Left renal pelvis (tissue), 4 donors: ENCODE data around the gene HIVEP3. TPM values are rescaled to one million over a fixed set of nuclear protein-coding genes. Genes with fewer than 3 reads are reported as not detected.

Experiments
- DNase-seq, 4 donors: peaks; one replicate each; pipeline ENCODE4 v3.0.0-alpha.2; 2013; ENCODE audit warnings: low read depth in 4 of 4, low spot score in 3 of 4
- polyA plus RNA-seq, 4 donors: library from polyadenylated mRNA; unstranded; fragments of 120-200 nt; gene quantifications; one replicate each; pipeline ENCODE4 v1.2.1, GENCODE V29; 2013; ENCODE audit not compliant: insufficient read length in 4 of 4

The HIVEP3 gene
- polyA plus RNA-seq, 4 donors: 3.5 to 7.0 (median 4.2) TPM

DNA sequence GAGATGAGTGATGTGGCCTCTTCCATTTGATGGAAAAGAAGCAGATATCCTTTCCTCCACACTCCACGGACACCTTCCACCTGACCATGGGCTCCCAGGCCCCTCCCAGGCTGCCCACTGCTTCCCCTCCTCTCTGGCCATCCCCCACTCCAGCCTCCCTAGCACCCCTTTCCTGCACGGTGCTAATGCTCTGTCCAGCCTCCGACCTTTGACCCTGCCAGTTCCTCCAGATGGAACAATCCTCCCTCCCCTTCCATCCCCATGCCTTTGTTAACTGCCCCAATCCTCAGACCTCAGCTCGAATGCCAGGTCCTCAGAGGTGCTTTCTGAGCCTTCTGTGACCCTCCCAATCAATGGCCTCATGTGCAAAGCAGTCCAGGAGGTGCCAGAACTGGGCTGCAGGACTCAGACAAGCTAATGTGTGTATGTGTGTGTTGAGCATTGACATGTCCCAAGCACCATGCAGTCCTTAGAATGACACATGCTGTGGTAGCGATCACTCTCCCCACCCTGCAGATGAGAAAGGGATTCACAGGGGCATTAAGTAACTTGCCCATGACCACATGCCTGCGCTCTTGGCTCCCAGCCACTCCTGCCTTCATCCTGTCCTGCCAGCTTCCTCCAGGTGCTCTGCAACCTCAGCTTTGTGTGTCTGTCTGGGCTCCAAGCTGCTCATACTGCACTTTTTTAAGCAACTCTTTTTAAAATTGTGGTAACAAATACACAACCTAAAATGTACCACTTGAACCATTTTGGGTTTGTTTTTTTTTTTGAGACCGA, 370.8 kb downstream of the HIVEP3 start:
- no peak for DNase-seq

GRCh38 chr1:41547336-41547735, 371.4 kb downstream of the HIVEP3 start:
- no peak for DNase-seq

DNA sequence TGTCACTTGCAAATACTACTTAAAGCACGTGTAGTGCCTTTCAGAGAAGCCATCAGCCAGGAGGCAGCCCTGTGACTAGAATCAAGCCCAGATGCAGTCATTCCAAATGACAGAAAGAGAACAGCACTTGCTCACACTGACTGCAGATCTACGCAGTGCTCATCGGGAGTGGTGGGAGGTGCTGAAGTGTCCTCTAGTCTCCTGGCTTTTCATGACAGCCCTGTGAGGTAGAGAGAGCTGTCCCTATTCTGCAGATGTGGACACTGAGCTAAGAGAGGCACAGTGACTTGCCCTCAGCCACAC, 371.9 kb downstream of the HIVEP3 start:
- DNase-seq: no peak

DNA sequence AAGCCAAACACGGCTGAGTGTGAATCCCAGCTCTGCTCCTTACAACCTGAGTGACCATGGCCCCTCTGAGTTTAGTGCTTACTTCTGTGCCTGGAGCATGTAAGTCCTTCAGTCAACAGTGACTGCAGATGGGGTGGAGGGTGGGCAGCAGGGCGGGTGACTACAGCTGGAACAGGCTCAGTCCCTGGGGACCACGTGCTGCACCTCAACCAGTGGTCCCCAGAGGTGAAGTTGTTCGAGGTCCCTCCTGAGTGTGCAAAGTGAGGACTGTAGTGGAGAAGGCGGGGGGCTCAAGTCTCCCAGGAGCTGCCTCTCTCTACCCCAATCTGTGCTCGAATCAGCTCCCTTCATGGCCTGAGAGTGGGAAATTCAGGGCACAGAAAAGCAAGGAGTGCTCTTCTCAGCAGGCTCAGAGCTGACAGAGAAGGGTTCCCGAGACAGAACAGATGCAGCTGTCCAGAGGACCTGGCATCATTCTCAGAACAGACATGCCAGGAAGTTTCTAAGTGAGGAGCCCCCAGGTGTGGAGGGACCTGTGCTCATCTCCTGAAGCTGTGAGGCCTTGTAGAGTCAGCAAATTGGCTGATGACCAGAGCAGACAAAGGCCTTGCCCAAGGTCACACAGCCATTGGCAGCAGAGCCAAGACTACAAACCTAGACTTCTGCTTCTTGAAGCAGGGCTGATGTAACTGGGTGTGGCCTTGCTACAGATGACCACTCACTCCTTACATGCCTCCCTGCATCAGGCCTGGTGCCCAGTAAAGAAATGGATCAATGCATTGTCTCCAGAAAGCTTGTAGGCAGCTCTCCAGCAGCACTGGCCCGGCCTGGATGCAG, 372.5 kb downstream of the HIVEP3 start:
- no peak for DNase-seq

DNA sequence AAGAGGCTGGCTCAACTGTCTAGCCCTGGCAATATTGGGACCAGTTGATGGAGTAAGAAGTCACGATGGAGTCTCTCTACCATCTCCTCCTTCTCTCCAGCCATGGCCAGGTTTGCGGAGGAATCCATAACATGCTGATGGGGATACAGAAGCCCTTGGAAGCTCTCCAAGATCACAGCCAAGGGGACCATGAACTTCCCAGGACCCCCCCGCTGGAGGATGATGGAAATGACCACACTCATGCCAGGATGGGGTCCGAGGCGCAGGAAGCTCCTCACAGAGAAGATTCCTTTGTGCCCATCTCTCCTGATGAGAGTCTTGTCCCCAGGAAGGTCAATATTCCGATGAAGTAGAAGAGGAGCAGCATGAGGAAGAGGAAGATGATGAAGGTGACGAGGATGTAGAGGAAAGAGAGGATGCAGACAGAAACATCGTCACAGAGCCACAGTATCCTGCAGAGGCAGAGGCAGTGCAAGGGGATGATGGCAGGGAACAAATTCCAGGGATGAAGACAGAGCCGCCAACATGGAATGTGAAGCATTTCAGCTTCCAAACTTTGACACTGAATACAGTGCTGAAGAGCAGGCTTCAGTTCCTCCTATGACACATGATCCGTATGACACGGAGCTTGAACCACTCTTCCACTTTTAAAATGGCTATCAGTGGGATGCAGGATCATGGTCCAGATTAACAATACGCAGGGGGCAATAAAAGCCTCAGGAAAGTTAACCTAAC, 376.4 kb downstream of the HIVEP3 start:
- DNase-seq: no peak

- no peak for DNase-seq
These were observed 377.1 kb downstream of the HIVEP3 start for GRCh38 chr1:41541592-41541952.

DNA sequence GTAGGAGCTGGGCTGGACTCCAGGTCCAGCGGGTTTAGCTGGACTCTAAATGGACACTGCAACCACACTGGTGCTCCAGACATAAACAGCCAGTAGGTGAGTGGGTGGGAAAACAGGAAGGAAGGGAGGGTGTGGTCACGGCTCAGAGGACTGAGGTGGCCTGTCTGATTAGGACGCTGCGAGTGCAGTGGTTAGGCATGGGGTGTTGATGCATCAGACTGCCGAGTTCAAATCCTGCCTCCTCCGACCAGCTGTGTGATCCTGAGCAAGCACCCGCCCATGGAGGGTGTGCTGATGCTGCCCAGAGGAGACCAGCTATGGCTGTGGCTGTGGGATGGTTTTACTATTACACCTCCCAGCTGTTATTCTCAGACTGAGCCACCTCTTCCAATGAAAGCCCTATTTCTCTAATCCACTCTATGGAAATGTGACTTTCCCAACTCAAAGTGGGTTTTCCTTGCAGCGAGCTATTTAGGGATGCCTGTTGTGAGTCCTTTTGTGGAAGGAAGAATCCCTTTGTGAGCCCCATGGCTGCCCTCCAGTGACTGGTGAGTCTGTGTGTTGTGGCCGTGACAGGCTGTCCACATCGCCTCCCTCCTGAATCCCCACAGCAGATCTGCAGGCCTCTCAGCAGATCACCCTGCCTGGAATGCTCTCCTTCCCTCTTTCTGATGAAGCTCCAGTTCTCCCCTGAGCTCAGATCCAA, 377.7 kb downstream of the HIVEP3 start:
- no peak for DNase-seq

DNA sequence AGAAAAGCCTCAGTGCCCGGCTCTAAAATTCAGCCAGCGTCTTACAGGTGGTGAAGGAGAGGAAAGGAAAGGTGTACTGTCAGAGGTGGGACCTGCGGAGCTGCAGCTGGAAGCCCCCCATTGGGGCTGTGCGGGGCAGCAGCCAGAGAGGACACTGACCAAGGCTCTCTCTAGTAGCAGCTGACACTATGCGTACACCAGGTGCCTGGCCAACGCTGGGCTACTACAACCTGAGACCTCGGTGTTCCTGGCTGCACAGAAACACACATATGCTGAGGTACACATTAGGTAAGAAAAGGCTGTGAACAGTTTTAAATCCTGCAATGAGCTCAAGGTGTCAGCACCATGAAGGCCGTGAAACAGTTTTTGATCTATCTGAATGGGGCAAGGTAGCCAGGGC, 378.7 kb downstream of the HIVEP3 start:
- no peak for DNase-seq

DNA sequence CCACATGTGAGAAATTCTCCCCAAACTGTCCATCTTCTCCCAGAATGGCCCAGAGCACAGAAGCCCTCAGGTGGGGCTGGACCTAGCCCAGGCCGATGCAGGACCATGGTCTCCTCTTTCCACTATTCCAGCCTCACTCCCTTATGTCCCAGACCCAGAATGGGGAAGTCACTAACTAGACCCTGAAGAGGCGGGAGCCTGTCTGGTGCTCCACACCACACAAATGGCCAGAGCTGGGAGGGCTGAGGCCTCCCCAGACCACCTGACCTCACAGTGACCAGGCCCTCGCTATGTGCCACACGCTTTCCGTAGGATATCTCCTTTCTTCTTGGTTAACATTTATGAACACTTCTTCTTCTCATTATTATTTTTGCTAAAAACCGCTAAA, 379.3 kb downstream of the HIVEP3 start:
- DNase-seq: no peak

GRCh38 chr1:41538741-41539417, 379.8 kb downstream of the HIVEP3 start:
- DNase-seq: no peak

DNA sequence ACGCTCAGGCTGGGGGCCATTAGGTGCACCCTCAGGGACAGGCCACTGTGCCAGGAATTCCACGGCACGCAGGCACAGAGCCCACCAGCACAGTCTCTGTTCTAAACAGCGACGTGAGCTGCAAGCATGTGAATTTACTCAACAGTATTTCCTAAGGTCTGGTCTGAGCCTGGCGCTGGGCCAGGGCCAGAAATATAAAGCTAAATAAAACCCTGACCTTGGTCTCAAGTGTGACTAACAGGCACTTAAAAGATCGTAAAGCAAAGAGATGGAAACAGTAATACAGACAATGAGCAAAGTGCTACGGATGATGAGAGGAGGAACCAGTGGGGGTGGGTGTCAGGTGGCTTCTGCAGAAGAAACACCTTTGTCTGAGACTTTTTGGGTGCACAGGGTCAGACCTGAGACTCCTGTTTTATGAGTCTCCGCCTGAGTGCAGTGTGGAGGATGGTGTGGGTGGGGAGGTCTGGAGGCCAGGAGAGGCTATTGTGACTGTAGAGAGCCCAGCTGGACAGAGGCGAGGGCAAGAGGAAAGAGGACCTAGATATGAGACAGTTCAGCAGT, 380.9 kb downstream of the HIVEP3 start:
- DNase-seq: peak in 1 of 4 donors; percentile 59

GRCh38 chr1:41537251-41537650, 381.5 kb downstream of the HIVEP3 start:
- DNase-seq: no peak

DNA sequence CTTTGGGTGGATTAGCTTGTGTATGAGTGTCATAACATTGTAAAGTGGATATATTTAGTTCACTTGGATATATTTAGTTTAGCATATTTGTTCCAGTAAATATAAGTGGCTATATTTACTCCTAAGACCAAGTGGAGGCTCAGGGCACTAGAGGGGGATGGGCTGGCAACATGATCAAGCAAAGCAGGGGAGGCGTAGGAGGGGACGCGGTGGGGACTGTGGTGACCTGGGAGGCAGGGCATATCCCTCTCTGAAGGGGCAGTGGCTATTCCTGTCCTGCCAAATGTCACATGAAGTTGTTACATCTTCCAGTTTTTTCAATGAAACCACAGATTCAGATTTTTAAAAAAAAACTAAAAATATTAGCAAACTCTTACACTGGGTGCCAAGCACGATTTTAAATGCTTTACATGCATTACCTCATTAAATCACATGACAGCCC, 382.3 kb downstream of the HIVEP3 start:
- no peak for DNase-seq

DNA sequence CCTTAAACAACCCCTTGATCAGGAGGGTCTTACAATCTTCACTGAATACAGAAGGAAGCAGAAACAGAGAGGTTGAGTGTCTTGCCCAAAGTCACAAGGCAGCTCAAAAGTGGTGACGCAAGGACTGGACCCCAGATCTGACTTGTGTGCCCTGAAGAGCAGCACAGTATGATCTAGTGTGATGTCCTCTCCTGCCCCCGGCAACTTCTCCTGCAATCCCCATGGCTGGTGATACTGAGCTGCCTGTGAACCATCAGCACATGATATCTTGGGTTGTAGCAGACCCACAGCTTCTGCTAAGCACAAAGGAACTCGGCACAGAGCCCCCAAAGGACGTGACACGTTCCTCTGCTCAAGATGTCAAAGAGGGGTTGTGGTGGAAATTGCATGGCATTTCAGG, 383.0 kb downstream of the HIVEP3 start:
- no peak for DNase-seq

DNA sequence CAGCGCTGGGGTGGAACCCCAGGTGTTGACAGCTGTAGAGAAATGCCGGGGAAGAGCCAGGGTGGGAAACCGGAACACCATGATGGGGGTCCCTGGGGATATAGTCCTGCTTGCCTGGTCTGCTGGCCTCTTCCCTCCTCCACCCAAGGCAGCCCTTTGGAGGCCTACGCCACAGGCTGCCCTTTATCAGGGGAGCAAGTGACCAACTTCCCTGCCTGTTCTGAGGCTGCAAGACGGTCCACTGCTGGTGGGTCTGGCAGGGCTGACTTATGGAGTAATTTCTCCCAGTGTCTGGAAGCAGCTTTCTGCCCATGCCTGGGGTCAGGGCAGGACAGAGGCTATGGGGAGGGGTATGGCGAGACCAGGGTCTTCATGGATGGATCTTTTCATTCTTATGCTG, 383.4 kb downstream of the HIVEP3 start:
- DNase-seq: no peak

GRCh38 chr1:41534181-41535076, 384.3 kb downstream of the HIVEP3 start:
- no peak for DNase-seq

- no peak for DNase-seq
These were observed 385.0 kb downstream of the HIVEP3 start for GRCh38 chr1:41533731-41534080.

DNA sequence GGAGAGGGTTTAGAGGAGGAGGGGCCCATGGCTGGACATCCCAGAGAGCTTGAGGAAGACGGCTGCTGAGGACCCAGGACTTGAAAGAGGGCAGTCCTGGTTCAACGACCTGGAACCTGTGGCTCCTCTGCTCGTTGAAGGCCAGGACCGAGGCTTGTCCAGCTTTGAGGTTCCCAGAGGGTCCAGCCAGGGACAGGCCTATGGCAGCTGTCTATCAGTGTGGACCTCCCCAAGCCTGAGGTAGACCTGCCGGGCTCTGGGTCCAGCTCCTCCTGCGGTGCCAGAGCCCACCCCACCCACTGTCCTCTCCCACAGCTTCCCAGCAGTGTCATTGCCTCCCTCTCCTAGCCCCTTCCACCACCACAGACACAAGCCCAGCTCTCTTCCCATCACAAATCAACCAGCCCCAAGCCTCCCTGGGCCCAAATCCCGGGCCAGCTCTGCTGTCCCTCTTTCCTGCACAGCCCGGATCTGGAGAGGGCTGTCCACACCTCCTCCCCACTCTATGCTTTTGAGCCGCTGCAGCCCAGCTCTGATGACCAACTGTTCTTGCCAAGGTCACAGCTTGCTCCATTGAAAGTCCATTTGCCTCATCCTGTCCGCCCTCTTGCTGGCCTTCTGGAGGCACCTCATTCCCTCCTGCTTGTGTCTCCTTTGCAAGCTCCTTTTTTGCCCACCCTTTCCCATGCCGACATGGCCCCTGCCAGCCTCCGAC, 385.5 kb downstream of the HIVEP3 start:
- DNase-seq: no peak
